GM12892 (cell line): ENCODE data around the gene ZNF610.

Experiments used
- POLR2A ChIP-seq: IDR thresholded peaks from 2 replicates; pipeline ENCODE4 v1.6.1; 2011; ENCODE audit warnings: low read depth, low read length, control low read depth
- POLR2AphosphoS5 ChIP-seq: IDR thresholded peaks from 2 replicates; pipeline ENCODE4 v1.6.1; 2011; ENCODE audit warnings: low read depth, low read length, control low read depth
- TAF1 ChIP-seq: IDR thresholded peaks from 2 replicates; pipeline ENCODE4 v1.6.1; 2011; ENCODE audit warnings: low read depth, mild to moderate bottlenecking, control low read depth, low read length, borderline replicate concordance

DNA sequence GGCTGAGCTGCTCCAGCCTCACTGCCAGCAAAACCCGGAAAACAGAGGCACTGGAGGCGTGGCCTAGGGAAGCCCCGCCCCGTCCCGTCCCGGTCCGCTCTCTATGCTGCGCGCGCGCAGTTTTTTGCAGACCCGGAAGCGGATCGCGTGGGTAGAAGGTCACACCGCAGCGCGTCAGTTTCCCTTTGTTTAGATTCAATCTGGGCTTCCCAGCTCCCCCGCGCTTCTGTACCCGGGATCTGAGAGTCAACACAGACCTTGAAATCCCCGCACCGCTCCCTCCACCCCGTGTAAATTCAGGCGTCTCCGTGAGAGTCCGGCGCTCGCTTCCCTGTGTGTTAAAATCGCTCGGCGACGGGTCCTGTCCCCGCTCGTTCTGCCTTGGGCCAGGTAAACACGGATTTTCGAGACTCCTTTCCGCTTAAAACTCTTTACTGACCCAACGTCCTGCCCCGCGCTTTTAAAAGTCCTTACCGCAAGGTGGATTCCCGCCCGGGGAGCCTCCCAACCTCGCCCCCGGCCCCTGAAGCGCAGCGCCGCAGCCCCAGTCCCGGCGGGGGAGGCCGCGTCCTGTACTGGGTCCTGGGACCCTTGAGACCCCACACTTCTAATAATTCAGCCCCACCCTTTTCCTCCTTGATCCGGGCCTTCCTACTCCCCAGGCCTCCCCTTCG lies at the start of gene ZNF610:
- TF ChIP-seq POLR2AphosphoS5 (peak; percentile 65), POLR2A (peak; percentile 58; the same call in 1 of the 2 replicates), TAF1 (no peak)
